Skeletal muscle cell (primary cell): ENCODE results near the gene SH2D1B.

Source experiments
- DNase-seq: peaks from one replicate; pipeline ENCODE4 v3.0.0-alpha.2; 2010; ENCODE audit warnings: low read depth
- H3K4me3 ChIP-seq: 2 replicates; pipeline ENCODE4 v1.5.1; 2011; ENCODE audit warnings: low read depth, mild to moderate bottlenecking, control low read depth, low read length, moderate library complexity

The SH2D1B gene

GRCh38 chr1:162404550-162405160 lies 7.3 kb downstream of the SH2D1B start:
- peak; percentile 62 for DNase-seq
- H3K4me3 ChIP-seq = no peak overlapping the region

GRCh38 chr1:162400790-162401355 lies 11.1 kb downstream of the SH2D1B start:
- no peak overlapping the region for H3K4me3 ChIP-seq
- DNase-seq = no peak

- no peak overlapping the region for H3K4me3 ChIP-seq
Observed at GRCh38 chr1:162398999-162399580, 12.8 kb downstream of the SH2D1B start.

GRCh38 chr1:162397943-162398560 lies 13.9 kb downstream of the SH2D1B start:
- no peak for DNase-seq
- H3K4me3 ChIP-seq = no peak overlapping the region

More at GRCh38 chr1:162398999-162399580, 12.8 kb downstream of the SH2D1B start:
- DNase-seq = no peak

GRCh38 chr1:162397039-162397448 lies 14.9 kb downstream of the SH2D1B start:
- DNase-seq = peak; percentile 23
- no peak overlapping the region for H3K4me3 ChIP-seq

GRCh38 chr1:162396201-162396906 lies 15.6 kb downstream of the SH2D1B start:
- no peak overlapping the region for H3K4me3 ChIP-seq

GRCh38 chr1:162391790-162392563 lies 20.0 kb downstream of the SH2D1B start:
- no peak overlapping the region for H3K4me3 ChIP-seq
- no peak for DNase-seq

More at GRCh38 chr1:162396201-162396906, 15.6 kb downstream of the SH2D1B start:
- no peak for DNase-seq

GRCh38 chr1:162390396-162391185 lies 21.3 kb downstream of the SH2D1B start:
- H3K4me3 ChIP-seq = no peak overlapping the region
- DNase-seq = no peak

GRCh38 chr1:162389971-162390370 lies 22.0 kb downstream of the SH2D1B start:
- no peak for DNase-seq
- H3K4me3 ChIP-seq = no peak overlapping the region

- peak; percentile 60 for DNase-seq
- no peak overlapping the region for H3K4me3 ChIP-seq
Observed at GRCh38 chr1:162389021-162389818, 22.7 kb downstream of the SH2D1B start.

GRCh38 chr1:162388615-162389014 lies 23.3 kb downstream of the SH2D1B start:
- no peak for DNase-seq

GRCh38 chr1:162388083-162388594 lies 23.8 kb downstream of the SH2D1B start:
- no peak for DNase-seq
- no peak overlapping the region for H3K4me3 ChIP-seq

More at GRCh38 chr1:162388615-162389014, 23.3 kb downstream of the SH2D1B start:
- H3K4me3 ChIP-seq = no peak overlapping the region

- no peak overlapping the region for H3K4me3 ChIP-seq
- no peak for DNase-seq
Observed at GRCh38 chr1:162387226-162388082, 24.5 kb downstream of the SH2D1B start.

- no peak for DNase-seq
- no peak overlapping the region for H3K4me3 ChIP-seq
Observed at GRCh38 chr1:162386292-162387225, 25.4 kb downstream of the SH2D1B start.

- DNase-seq = no peak
- H3K4me3 ChIP-seq = no peak overlapping the region
Observed at GRCh38 chr1:162385702-162386101, 26.2 kb downstream of the SH2D1B start.

- DNase-seq = no peak
- H3K4me3 ChIP-seq = no peak overlapping the region
Observed at GRCh38 chr1:162385280-162385623, 26.7 kb downstream of the SH2D1B start.
